Lower lobe of right lung (tissue), 2 donors: ENCODE results near the gene TMEM94. TPM values are rescaled to one million over a fixed set of nuclear protein-coding genes. Genes with fewer than 3 reads are reported as not detected.

Experiments
- ATAC-seq, 2 donors: fragments of 200-7000 bp; cut with Tn5 transposase; one replicate each; pipeline ENCODE4 v1.9.1; 2020 to 2022; ENCODE audit warnings: mild to moderate bottlenecking in 2 of 2, moderate library complexity in 2 of 2
- DNase-seq: peaks from one replicate; pipeline ENCODE4 v3.0.0-alpha.2; 2020
- H3K27ac ChIP-seq: fragments of 200-600 bp; one replicate; pipeline ENCODE4 v1.8.0; 2022
- H3K27me3 ChIP-seq: fragments of 200-600 bp; one replicate; pipeline ENCODE4 v1.8.0; 2022; ENCODE audit warnings: low read depth
- H3K36me3 ChIP-seq: fragments of 200-600 bp; one replicate; pipeline ENCODE4 v1.8.0; 2022; ENCODE audit warnings: mild to moderate bottlenecking
- H3K4me1 ChIP-seq: fragments of 200-600 bp; one replicate; pipeline ENCODE4 v1.8.0; 2022
- H3K4me3 ChIP-seq: fragments of 200-600 bp; one replicate; pipeline ENCODE4 v1.8.0; 2022; ENCODE audit warnings: mild to moderate bottlenecking
- H3K9me3 ChIP-seq: fragments of 200-600 bp; one replicate; pipeline ENCODE4 v1.8.0; 2022
- CTCF ChIP-seq: fragments of 200-600 bp; IDR thresholded peaks from one replicate; pipeline ENCODE4 v1.8.0; 2022; ENCODE audit warnings: antibody characterized with exemption, mild to moderate bottlenecking
- intact Hi-C: fragments of 100-400 bp; cut with DNase I; formaldehyde crosslinking; loops from one replicate; pipeline ENCODE4 v1.11.0; 2022
- total RNA-seq: library from RNA; stranded (reverse); fragmentation: NEBNext Ultra II Directional; extraction: Animal tissue kit (Norgen Biotek cat#: 25700); gene quantifications from one replicate; pipeline ENCODE4 v1.2.1, GENCODE V29; 2021
- donor health status: DM: no; HTN: yes; CAD: no; lungs with severe emphysema.

TMEM94 gene
- total RNA-seq, 1 donor from 2014 or later: 89.5 TPM

DNA sequence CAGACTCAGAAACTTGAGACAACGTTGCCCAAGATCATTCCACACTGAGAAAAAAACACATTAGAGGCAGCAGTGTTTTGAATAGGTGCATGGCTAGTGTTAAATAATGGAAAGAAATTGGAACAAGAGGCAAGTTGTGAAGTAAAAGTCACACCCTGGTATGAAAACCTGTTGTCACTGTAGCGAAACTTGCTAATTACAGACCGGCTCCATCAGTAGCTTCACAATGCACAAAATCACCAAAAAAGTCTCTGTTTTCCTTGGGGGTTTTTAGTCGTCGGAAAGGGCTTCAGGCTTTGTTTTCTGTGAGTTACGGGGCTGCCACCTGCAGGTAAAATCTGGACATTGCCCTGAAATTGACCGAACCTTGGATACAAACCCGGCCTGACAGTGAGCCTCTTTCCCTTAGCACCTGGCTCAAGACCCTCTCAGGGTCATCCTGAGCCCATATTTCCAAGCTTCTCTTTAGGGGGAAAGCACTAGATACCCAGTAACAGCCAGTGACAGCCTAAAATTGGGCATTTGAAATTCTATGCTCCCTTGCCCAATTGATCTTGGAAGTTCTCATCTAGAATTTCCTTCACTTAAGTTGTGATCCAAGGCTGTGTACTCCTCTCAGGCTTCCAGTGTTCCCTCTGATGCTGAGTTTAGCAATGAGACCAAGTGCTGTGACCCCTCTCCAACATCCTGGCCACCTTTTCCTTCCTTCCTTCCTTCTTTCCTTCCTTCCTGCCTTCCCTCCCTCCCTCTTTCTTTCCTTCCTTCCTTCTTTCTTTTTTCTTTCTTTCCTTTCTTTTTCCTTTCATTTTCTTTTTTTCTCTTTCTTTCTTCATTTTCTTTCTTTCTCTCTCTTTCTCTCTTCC, 43.7 kb upstream of the TMEM94 start:
- Histone ChIP-seq H3K9me3 (no peaks in the 10 kb centered on the region), H3K4me1 (peaks cover 10% of the 10 kb centered on the region), H3K27me3 (no peaks in the 10 kb centered on the region), H3K27ac (no peak overlapping the region), H3K36me3 (no peaks in the 10 kb centered on the region), H3K4me3 (no peak overlapping the region)
- intact Hi-C loops: no loop called here
- peak; percentile 75 to 83 for ATAC-seq
- no peak for DNase-seq
- peak; percentile 78 for TF ChIP-seq CTCF

GRCh38 chr17:75414488-75414887, 41.9 kb upstream of the TMEM94 start:
- Histone ChIP-seq H3K4me1 (peaks cover 10% of the 10 kb centered on the region), H3K27me3 (no peaks in the 10 kb centered on the region), H3K9me3 (no peaks in the 10 kb centered on the region), H3K4me3 (no peak overlapping the region), H3K36me3 (no peaks in the 10 kb centered on the region), H3K27ac (no peak overlapping the region)
- intact Hi-C loops: no loop called here
- DNase-seq (no peak), ATAC-seq (no peak)
- TF ChIP-seq CTCF: no peak

DNA sequence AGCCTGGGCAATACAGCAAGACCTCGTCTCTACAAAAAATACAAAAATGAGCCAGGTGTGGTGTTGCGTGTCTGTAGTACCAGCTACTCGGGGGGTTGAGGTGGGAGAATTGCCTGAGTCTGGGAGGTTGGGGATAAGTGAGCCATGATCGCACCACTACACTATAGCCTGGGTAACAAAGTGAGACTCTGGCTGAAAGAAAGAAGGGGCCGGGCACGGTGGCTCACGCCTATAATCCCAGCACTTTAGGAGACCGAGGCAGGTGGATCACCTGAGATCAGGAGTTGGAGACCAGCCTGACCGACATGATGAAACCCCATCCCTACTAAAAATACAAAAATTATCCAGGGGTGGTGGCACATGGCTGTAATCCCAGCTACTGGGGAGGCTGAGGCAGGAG, 40.4 kb upstream of the TMEM94 start:
- Histone ChIP-seq H3K4me3 (no peak overlapping the region), H3K4me1 (peaks cover 10% of the 10 kb centered on the region), H3K27ac (no peak overlapping the region), H3K27me3 (no peaks in the 10 kb centered on the region), H3K36me3 (no peaks in the 10 kb centered on the region), H3K9me3 (no peaks in the 10 kb centered on the region)
- TF ChIP-seq CTCF: no peak
- DNase-seq (no peak), ATAC-seq (no peak)
- intact Hi-C loops: no loop called here

DNA sequence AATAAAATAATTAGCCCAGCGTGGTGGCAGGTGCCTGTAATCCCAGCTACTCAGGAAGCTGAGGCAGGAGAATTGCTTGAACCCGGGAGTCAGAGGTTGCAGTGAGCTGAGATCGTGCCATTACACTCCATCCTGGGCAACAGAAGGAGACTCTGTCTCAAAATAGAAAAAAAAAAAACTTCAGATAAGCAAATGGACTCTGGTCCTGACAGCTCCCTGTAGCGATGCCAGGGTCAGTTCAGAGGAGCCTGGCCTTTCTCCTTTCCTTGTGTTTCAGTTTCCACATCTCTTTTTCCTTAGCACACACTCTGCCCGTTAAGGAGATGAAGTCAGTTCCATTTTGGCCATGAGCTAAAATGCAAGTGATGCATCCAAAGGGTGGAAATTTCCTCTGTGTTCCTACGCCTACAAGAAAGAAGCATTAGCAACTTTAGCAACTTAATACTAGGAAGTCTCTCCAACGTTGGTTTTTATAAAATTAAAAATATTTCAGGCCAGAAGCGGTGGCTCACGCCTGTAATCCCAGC, 39.3 kb upstream of the TMEM94 start:
- no peak for TF ChIP-seq CTCF
- no peak overlapping the region for H3K27ac ChIP-seq
- no peaks in the 10 kb centered on the region for H3K9me3 ChIP-seq
- ATAC-seq (no peak), DNase-seq (no peak)
- intact Hi-C loops: no loop called here
- no peaks in the 10 kb centered on the region for H3K36me3 ChIP-seq
- H3K4me1 ChIP-seq: peaks cover 9% of the 10 kb centered on the region
- H3K4me3 ChIP-seq: no peak overlapping the region
- no peaks in the 10 kb centered on the region for H3K27me3 ChIP-seq

DNA sequence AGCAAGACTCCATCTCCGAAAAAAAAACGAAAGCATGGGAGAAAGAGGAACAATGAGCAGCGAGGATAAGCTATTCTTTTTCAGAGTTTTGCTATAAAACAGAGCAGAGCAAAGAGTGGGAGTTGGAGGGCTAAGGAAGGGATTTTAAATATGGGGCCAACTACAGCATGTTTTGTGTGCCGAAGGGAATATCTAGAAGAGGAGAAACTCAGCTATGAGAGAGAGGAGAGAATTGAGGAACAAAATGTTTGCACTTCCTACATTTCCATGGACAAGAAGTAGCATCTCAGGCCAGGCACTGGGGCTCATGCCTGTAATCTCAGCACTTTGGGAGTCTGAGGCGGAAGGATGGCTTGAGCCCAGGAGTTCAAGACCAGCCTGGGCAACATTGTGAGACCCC, 37.9 kb upstream of the TMEM94 start:
- ATAC-seq: no peak
- DNase-seq: no peak
- Histone ChIP-seq H3K36me3 (no peaks in the 10 kb centered on the region), H3K4me1 (no peaks in the 10 kb centered on the region), H3K27ac (no peak overlapping the region), H3K27me3 (no peaks in the 10 kb centered on the region), H3K9me3 (no peaks in the 10 kb centered on the region), H3K4me3 (no peak overlapping the region)
- intact Hi-C loops: no loop called here
- no peak for TF ChIP-seq CTCF
